ENCODE data around the gene SV2A.
"Not testable (repeated sequence)": the region's sequence is repeated elsewhere in the genome, so short reads cannot be mapped to it uniquely, and the experiment has no call there.

Gene SV2A

GRCh38 chr1:149916898-149917252 is 769 bp downstream of the SV2A start:
- peaks cover 1% of the 10 kb centered on the region for H3K27me3 Mint-ChIP-seq
- H3K9me3 Mint-ChIP-seq, result no peaks in the 10 kb centered on the region
- peak overlapping the region; percentile 81 for H3K4me3 Mint-ChIP-seq
- peaks cover 24% of the 10 kb centered on the region for H3K4me1 Mint-ChIP-seq
- peaks cover 4% of the 10 kb centered on the region for H3K36me3 Mint-ChIP-seq (ENCODE audit: low read depth)
- no peak overlapping the region for H3K27ac Mint-ChIP-seq
- no peak for ATAC-seq
- no peak for DNase-seq

GRCh38 chr1:149916193-149916897 is 1.3 kb downstream of the SV2A start:
- no peak overlapping the region for H3K27ac Mint-ChIP-seq
- H3K27me3 Mint-ChIP-seq, result peaks cover 1% of the 10 kb centered on the region
- no peaks in the 10 kb centered on the region for H3K9me3 Mint-ChIP-seq
- H3K36me3 Mint-ChIP-seq (ENCODE audit: low read depth), result no peaks in the 10 kb centered on the region
- ATAC-seq (no peak), DNase-seq (no peak)
- peaks cover 24% of the 10 kb centered on the region for H3K4me1 Mint-ChIP-seq
- peak overlapping the region; percentile 81 for H3K4me3 Mint-ChIP-seq

- ATAC-seq (no peak), DNase-seq (no peak)
- H3K4me1 Mint-ChIP-seq, result peaks cover 24% of the 10 kb centered on the region
- H3K27me3 Mint-ChIP-seq, result peaks cover 1% of the 10 kb centered on the region
- peak overlapping the region; percentile 81 for H3K4me3 Mint-ChIP-seq
- H3K36me3 Mint-ChIP-seq (ENCODE audit: low read depth), result no peaks in the 10 kb centered on the region
- H3K27ac Mint-ChIP-seq, result no peak overlapping the region
- no peaks in the 10 kb centered on the region for H3K9me3 Mint-ChIP-seq
These were observed 2.0 kb downstream of the SV2A start for GRCh38 chr1:149915429-149916192.

GRCh38 chr1:149914545-149914944 is 3.1 kb downstream of the SV2A start:
- ATAC-seq, result no peak
- no peak for DNase-seq
- Mint-ChIP-seq H3K4me3 (no peak overlapping the region), H3K4me1 (peaks cover 24% of the 10 kb centered on the region), H3K27me3 (peaks cover 1% of the 10 kb centered on the region), H3K9me3 (no peaks in the 10 kb centered on the region), H3K36me3 (ENCODE audit: low read depth) (no peaks in the 10 kb centered on the region), H3K27ac (no peak overlapping the region)

GRCh38 chr1:149906570-149907075 is 11.0 kb downstream of the SV2A start:
- H3K4me1 Mint-ChIP-seq, result no peaks in the 10 kb centered on the region
- H3K9me3 Mint-ChIP-seq, result no peaks in the 10 kb centered on the region
- ATAC-seq (no peak), DNase-seq (no peak)
- H3K27ac Mint-ChIP-seq, result no peak overlapping the region
- H3K36me3 Mint-ChIP-seq (ENCODE audit: low read depth), result peaks cover 12% of the 10 kb centered on the region
- no peaks in the 10 kb centered on the region for H3K27me3 Mint-ChIP-seq
- no peak overlapping the region for H3K4me3 Mint-ChIP-seq

- Mint-ChIP-seq H3K4me3 (no peak overlapping the region), H3K36me3 (ENCODE audit: low read depth) (peaks cover 17% of the 10 kb centered on the region)
These were observed 13.7 kb downstream of the SV2A start for GRCh38 chr1:149903836-149904491.

GRCh38 chr1:149899460-149900284 is 18.0 kb downstream of the SV2A start, which contains the start of gene BOLA1:
Gene BOLA1, plus strand, starts transcription at chr1:149899568. Its CDS starts 492 bp downstream, at chr1:149900060.
- Mint-ChIP-seq H3K27me3 (no peaks in the 10 kb centered on the region), H3K27ac (peak within 1 kb of the TSS; percentile 93), H3K9me3 (peaks cover 9% of the 10 kb centered on the region), H3K36me3 (ENCODE audit: low read depth) (peaks cover 11% of the 10 kb centered on the region), H3K4me3 (peak within 1 kb of the TSS; percentile 91), H3K4me1 (peaks cover 21% of the 10 kb centered on the region)
- ATAC-seq (peak; percentile 99), DNase-seq (peak; percentile 84)

More at GRCh38 chr1:149903836-149904491, 13.7 kb downstream of the SV2A start:
- Mint-ChIP-seq H3K4me1 (peaks cover 18% of the 10 kb centered on the region), H3K27me3 (no peaks in the 10 kb centered on the region), H3K9me3 (peaks cover 5% of the 10 kb centered on the region), H3K27ac (no peak overlapping the region)
- DNase-seq (no peak), ATAC-seq (no peak)

- Mint-ChIP-seq H3K4me3 (no peak overlapping the region), H3K27ac (no peak overlapping the region), H3K27me3 (no peaks in the 10 kb centered on the region), H3K36me3 (ENCODE audit: low read depth) (peaks cover 5% of the 10 kb centered on the region), H3K9me3 (peaks cover 9% of the 10 kb centered on the region), H3K4me1 (peaks cover 24% of the 10 kb centered on the region)
- DNase-seq (no peak), ATAC-seq (no peak)
These were observed 21.1 kb downstream of the SV2A start for GRCh38 chr1:149896575-149896974.

GRCh38 chr1:149888999-149889289 is 28.7 kb downstream of the SV2A start:
- Mint-ChIP-seq H3K27me3 (no peaks in the 10 kb centered on the region), H3K9me3 (no peaks in the 10 kb centered on the region), H3K4me1 (peaks cover 9% of the 10 kb centered on the region), H3K36me3 (ENCODE audit: low read depth) (no peaks in the 10 kb centered on the region), H3K4me3 (no peak overlapping the region), H3K27ac (no peak overlapping the region)
- ATAC-seq (no peak), DNase-seq (no peak)

- H3K27ac Mint-ChIP-seq, result no peak overlapping the region
- H3K36me3 Mint-ChIP-seq (ENCODE audit: low read depth), result no peaks in the 10 kb centered on the region
- no peaks in the 10 kb centered on the region for H3K27me3 Mint-ChIP-seq
- H3K9me3 Mint-ChIP-seq, result no peaks in the 10 kb centered on the region
- DNase-seq, result peak; percentile 86
- peak; percentile 27 for ATAC-seq
- peaks cover 9% of the 10 kb centered on the region for H3K4me1 Mint-ChIP-seq
- no peak overlapping the region for H3K4me3 Mint-ChIP-seq
These were observed 29.2 kb downstream of the SV2A start for GRCh38 chr1:149888247-149888998.

GRCh38 chr1:149887456-149888246 is 30.0 kb downstream of the SV2A start:
- peaks cover 9% of the 10 kb centered on the region for H3K4me1 Mint-ChIP-seq
- ATAC-seq, result peak; percentile 58
- H3K27me3 Mint-ChIP-seq, result no peaks in the 10 kb centered on the region
- H3K9me3 Mint-ChIP-seq, result no peaks in the 10 kb centered on the region
- H3K27ac Mint-ChIP-seq, result no peak overlapping the region
- H3K4me3 Mint-ChIP-seq, result no peak overlapping the region
- DNase-seq, result peak; percentile 71
- no peaks in the 10 kb centered on the region for H3K36me3 Mint-ChIP-seq (ENCODE audit: low read depth)

- not testable (repeated sequence) for ATAC-seq; H3K4me3 Mint-ChIP-seq; H3K27me3 Mint-ChIP-seq; H3K9me3 Mint-ChIP-seq; DNase-seq; H3K27ac Mint-ChIP-seq; H3K36me3 Mint-ChIP-seq (ENCODE audit: low read depth)
- H3K4me1 Mint-ChIP-seq, result peaks cover 13% of the 10 kb centered on the region
These were observed 30.5 kb downstream of the SV2A start for GRCh38 chr1:149887196-149887455.
